ENCODE data around the gene SDC3. TPM values are rescaled to one million over a fixed set of nuclear protein-coding genes. Genes with fewer than 3 reads are reported as not detected.

Gene SDC3
- total and polyA plus RNA-seq, 10 of the 15 experiments (the other 5 are each of a cell fraction or from before 2014, with no cell fraction given) = under 0.01 to 0.46 (median 0.07) TPM; not detected in 2

- TF ChIP-seq NFYA (IDR thresholded peaks at IDR 0.05; ENCODE audit: borderline replicate concordance, low read depth, low read length) = no peak
- 0 out of 2 replicates have a peak, but pooled peaks have one; percentile 34 for TF ChIP-seq POLR2AphosphoS2 (IDR thresholded peaks at IDR 0.05; ENCODE audit: low read depth, low read length)
- peak; percentile 61; the same call in 1 of the 2 replicates for TF ChIP-seq SMC3 (IDR thresholded peaks at IDR 0.05; ENCODE audit: borderline replicate concordance, low read length)
- TF ChIP-seq BMI1 (IDR thresholded peaks at IDR 0.05; ENCODE audit: borderline replicate concordance) = no peak
- TF ChIP-seq NR2F1 (conservative IDR thresholded peaks at IDR 0.05) = peak; percentile 65
- peak; percentile 72 for TF ChIP-seq PKNOX1 (IDR thresholded peaks at IDR 0.05)
- no peak for TF ChIP-seq ZNF207 (IDR thresholded peaks at IDR 0.05; ENCODE audit: borderline replicate concordance)
- no peak for TF ChIP-seq SIX5 (IDR thresholded peaks at IDR 0.05; ENCODE audit: low read depth, low read length, severe bottlenecking)
- TF ChIP-seq ZBTB11 (CRISPR knock-in tag; IDR thresholded peaks at IDR 0.05) = no peak
- TF ChIP-seq STAT3 (IDR thresholded peaks at IDR 0.05; ENCODE audit: low read depth, low read length) = no peak
Measured at GRCh38 chr1:30929135-30929889, 20.8 kb upstream of the SDC3 start (continued).
